ENCODE data around the gene DBN1.
A peak's percentile ranks its signal among the peaks of the same experiment; 100 is the strongest.

Gene DBN1

GRCh38 chr5:177455036-177455660 lies 18.3 kb downstream of the DBN1 start:
- H3K4me3 ChIP-seq (ENCODE audit: low read depth, low read length) = peak overlapping the region; percentile 51
- TF ChIP-seq CTCF (IDR thresholded peaks at IDR 0.05; ENCODE audit: insufficient read depth, low read depth, low read length, missing control alignments) = peak; percentile 82
- DNase-seq (ENCODE audit: low read depth) = peak; percentile 93

- TF ChIP-seq CTCF (IDR thresholded peaks at IDR 0.05; ENCODE audit: insufficient read depth, low read depth, low read length, missing control alignments) = peak; percentile 80
- H3K4me3 ChIP-seq (ENCODE audit: low read depth, low read length) = peak overlapping the region; percentile 51
- DNase-seq (ENCODE audit: low read depth) = peak; percentile 93
Observed at GRCh38 chr5:177454397-177455035, 18.9 kb downstream of the DBN1 start.

GRCh38 chr5:177453852-177454396 lies 19.5 kb downstream of the DBN1 start:
- peak overlapping the region; percentile 51 for H3K4me3 ChIP-seq (ENCODE audit: low read depth, low read length)
- DNase-seq (ENCODE audit: low read depth) = no peak
- TF ChIP-seq CTCF (IDR thresholded peaks at IDR 0.05; ENCODE audit: insufficient read depth, low read depth, low read length, missing control alignments) = no peak

- no peak for TF ChIP-seq CTCF (IDR thresholded peaks at IDR 0.05; ENCODE audit: insufficient read depth, low read depth, low read length, missing control alignments)
- DNase-seq (ENCODE audit: low read depth) = no peak
- no peak overlapping the region for H3K4me3 ChIP-seq (ENCODE audit: low read depth, low read length)
Observed at GRCh38 chr5:177452688-177453638, 20.5 kb downstream of the DBN1 start.

- TF ChIP-seq CTCF (IDR thresholded peaks at IDR 0.05; ENCODE audit: insufficient read depth, low read depth, low read length, missing control alignments) = no peak
- H3K4me3 ChIP-seq (ENCODE audit: low read depth, low read length) = no peak overlapping the region
- no peak for DNase-seq (ENCODE audit: low read depth)
Observed at GRCh38 chr5:177450667-177451424, 22.6 kb downstream of the DBN1 start.
